ENCODE data around the gene SPTBN4. TPM values are rescaled to one million over a fixed set of nuclear protein-coding genes. Genes with fewer than 3 reads are reported as not detected.

SPTBN4 gene
- total and polyA plus RNA-seq, 2 of the 4 experiments (the other 2 are of a cell fraction) = 0.72 to 0.91 TPM

- TF ChIP-seq CTCF (conservative IDR thresholded peaks at IDR 0.05; ENCODE audit: low read depth, low read length) = no peak
Observed at GRCh38 chr19:40422748-40423566, 43.8 kb upstream of the SPTBN4 start (continued).

- no peaks in the 10 kb centered on the region for H3K27me3 ChIP-seq (ENCODE audit: control insufficient read depth, insufficient read depth, low read length)
- ATAC-seq (ENCODE audit: low read depth) = no peak
- no peak overlapping the region for H2AFZ ChIP-seq (replicated peaks; ENCODE audit: low read length, poor library complexity)
- peak overlapping the region; percentile 58; the same call in 1 of the 2 replicates for H3K23ac ChIP-seq (ENCODE audit: low read depth, low read length)
- no peak overlapping the region for H2BK120ac ChIP-seq (ENCODE audit: low read depth, low read length)
- H3K56ac ChIP-seq (ENCODE audit: extremely low read depth, insufficient read depth, low read length) = no peak overlapping the region
- no peak for DNase-seq
- dilution Hi-C loops (cut with HindIII; ENCODE audit: low sequenced_read_pairs, unreplicated experiment) (no loop called here), intact Hi-C loops (cut with micrococcal nuclease) (loop anchor here (5.0 to 10.0 kb wide), 2 partner anchors 119 to 223 kb away; no protein-coding TSS in a partner anchor), in situ Hi-C loops (cut with MboI; ENCODE audit: low sequenced_read_pairs) (no loop called here)
- CTCF ChIA-PET = interaction anchor here (0.9 to 1.3 kb wide), 2 partner anchors 13 to 40 kb away, joined by 3 to 4 read pairs; no protein-coding TSS in a partner anchor
- H4K5ac ChIP-seq (ENCODE audit: low read depth, low read length) = no peak overlapping the region
- BruUV-seq (replicated peaks) = no TSS peak
- H4K8ac ChIP-seq (ENCODE audit: low read depth in 2 of 2, low read length in 2 of 2) = peak overlapping the region in 1 of 2 experiments; percentile 24; a peak in 2 of 4 replicates
- no CpG with 5 or more reads among the region's 6 CpGs for WGBS, 2 experiments (ENCODE audit: extremely low coverage in 2 of 2, insufficient read length in 1 of 2)
- peak overlapping the region; percentile 57 for H3K14ac ChIP-seq (replicated peaks; ENCODE audit: low read depth, low read length)
- H2BK15ac ChIP-seq (ENCODE audit: low read depth, low read length) = peak overlapping the region; percentile 62; the same call in 1 of the 3 replicates
- peak overlapping the region; percentile 72 for H3K4me2 ChIP-seq (ENCODE audit: low read depth, low read length)
- H3K36me3 ChIP-seq (ENCODE audit: control insufficient read depth, insufficient read depth, low read length) = peaks cover 12% of the 10 kb centered on the region
- no peaks in the 10 kb centered on the region for H3K9me1 ChIP-seq (ENCODE audit: insufficient read depth, low read length)
- H3K9me3 ChIP-seq (ENCODE audit: control insufficient read depth, insufficient read depth, low read length) = no peaks in the 10 kb centered on the region
- H3K27ac ChIP-seq (ENCODE audit: insufficient read depth, low read length) = peak overlapping the region; percentile 53; the same call in 1 of the 2 replicates
- peak overlapping the region; percentile 8; the same call in 1 of the 2 replicates for H3K4me3 ChIP-seq (ENCODE audit: insufficient read depth, low read depth, low read length)
- no peak overlapping the region for H2AK9ac ChIP-seq (replicated peaks; ENCODE audit: low read depth, low read length, poor library complexity)
- H4K20me1 ChIP-seq (ENCODE audit: insufficient read depth, low read length) = peaks cover 10% of the 10 kb centered on the region
- no peak overlapping the region for H4K91ac ChIP-seq (ENCODE audit: insufficient read depth, low read depth, low read length)
- peak overlapping the region; percentile 56 for H3K4ac ChIP-seq (ENCODE audit: low read depth, low read length)
- H3K9ac ChIP-seq (ENCODE audit: low read depth, low read length) = peak overlapping the region; percentile 56; the same call in 1 of the 2 replicates
- H3K18ac ChIP-seq (ENCODE audit: low read depth, low read length) = no peak overlapping the region
- H2AK5ac ChIP-seq (ENCODE audit: low read depth, low read length) = peak overlapping the region; percentile 85
- no peak overlapping the region for H2BK20ac ChIP-seq (ENCODE audit: low read depth, low read length)
- peaks cover 2% of the 10 kb centered on the region; the same call in 1 of the 2 replicates for H3K4me1 ChIP-seq (ENCODE audit: control insufficient read depth, insufficient read depth, low read length)
- TF ChIP-seq RFX5 (IDR thresholded peaks at IDR 0.05; ENCODE audit: low read depth, low read length) (no peak), CHD1 (IDR thresholded peaks at IDR 0.05; ENCODE audit: low read depth, low read length) (no peak), RAD21 (IDR thresholded peaks at IDR 0.05; ENCODE audit: low read length) (no peak)
- H2BK5ac ChIP-seq (ENCODE audit: low read depth, low read length, poor library complexity, severe bottlenecking) = peak overlapping the region; percentile 61
- POLR2A ChIA-PET (ENCODE audit: unreplicated experiment) = no interaction called here
- peaks cover 6 to 33% of the 10 kb centered on the region in 2 experiments; a peak in 2 of 4 replicates for H3K79me1 ChIP-seq (ENCODE audit: low read depth in 1 of 2, low read length in 2 of 2)
Observed at GRCh38 chr19:40423938-40424337, 42.9 kb upstream of the SPTBN4 start.
